Neutrophil (primary cell): ENCODE measurements around the gene FGL2.
A peak's percentile ranks its signal among the peaks of the same experiment; 100 is the strongest.

Experiments
- H3K27ac ChIP-seq: fragments of 200-600 bp; sonication (generic); 2 replicates; pipeline ENCODE4 v1.5.1; 2016; ENCODE audit warnings: mild to moderate bottlenecking, moderate library complexity
- H3K27me3 ChIP-seq: fragments of 200-600 bp; sonication (generic); 2 replicates; pipeline ENCODE4 v1.6.0; 2016; ENCODE audit warnings: mild to moderate bottlenecking
- H3K36me3 ChIP-seq: fragments of 200-600 bp; sonication (generic); 2 replicates; pipeline ENCODE4 v1.5.1; 2017
- H3K4me1 ChIP-seq, 2 experiments: fragments of 200-600 bp in 1 of 2; sonication (generic) in 1 of 2; 1 replicate in 1 of 2; 2 replicates in 1 of 2; pipeline versions ENCODE4 v1.5.1 to v1.6.1; 2013 to 2016; ENCODE audit warnings: low read depth in 1 of 2, low read length in 1 of 2, mild to moderate bottlenecking in 1 of 2, moderate library complexity in 1 of 2; ENCODE audit not compliant: control insufficient read depth in 1 of 2, insufficient read depth in 1 of 2
- H3K4me3 ChIP-seq, 2 experiments: fragments of 200-600 bp in 1 of 2; sonication (generic) in 1 of 2; 1 replicate in 1 of 2; 2 replicates in 1 of 2; pipeline ENCODE4 v1.5.1; 2013 to 2016; ENCODE audit warnings: low read depth in 1 of 2, low read length in 1 of 2, mild to moderate bottlenecking in 1 of 2, moderate library complexity in 1 of 2
- H3K9me3 ChIP-seq: fragments of 200-600 bp; sonication (generic); 2 replicates; pipeline ENCODE4 v1.5.1; 2016
- TF ChIP-seq, protein P1 (sequence below): fragments of 200-600 bp; sonication (generic); IDR thresholded peaks from 2 replicates; pipeline ENCODE4 v1.5.1; 2016; ENCODE audit warnings: antibody characterized with exemption

FGL2 gene

DNA sequence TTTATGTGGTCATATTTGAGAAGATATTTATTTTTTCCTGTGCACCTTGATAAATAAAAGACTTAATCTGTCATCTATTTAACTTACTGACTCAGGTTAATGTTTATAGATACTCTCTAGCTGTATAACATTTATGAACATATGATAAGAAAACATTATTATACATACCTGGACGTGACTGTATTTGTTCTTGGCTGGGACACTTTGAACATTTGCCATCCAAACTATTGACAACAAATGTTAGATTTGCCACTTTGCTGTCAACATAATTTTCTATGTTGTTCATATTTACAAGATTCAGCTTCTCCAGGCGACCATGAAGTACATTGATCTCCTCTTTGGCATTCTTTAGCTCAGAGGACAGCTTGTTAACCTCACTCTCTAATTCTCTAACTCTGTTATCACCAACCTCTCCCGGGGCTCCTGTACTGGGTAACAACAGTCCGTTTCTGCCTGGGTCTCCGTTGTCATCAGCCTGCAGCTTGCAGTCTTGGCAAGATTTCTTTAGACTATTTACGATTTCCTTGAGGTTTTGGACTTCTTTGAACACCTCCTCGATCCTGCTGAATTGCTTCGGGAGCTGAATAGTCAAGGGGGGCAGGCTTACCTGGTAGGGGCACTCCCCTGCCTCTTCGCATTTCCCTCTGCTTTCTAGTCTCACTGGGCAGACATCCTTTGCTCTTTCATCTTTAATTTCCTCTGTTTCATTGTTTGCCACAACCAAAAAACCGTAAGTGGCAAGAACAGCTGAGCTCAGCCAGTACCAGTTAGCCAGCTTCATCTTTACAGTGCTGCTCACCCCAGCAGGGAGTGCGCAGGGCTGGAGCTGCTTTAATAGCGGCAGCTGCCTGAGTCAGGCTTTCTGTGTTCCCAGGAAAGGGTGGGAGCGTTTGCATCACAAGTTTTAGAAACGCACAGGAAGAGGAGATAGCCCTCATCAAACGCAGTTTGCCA lies at the start of gene FGL2:
Gene FGL2 (minus strand): TSS at position 807 of the 954 bp plus-strand sequence. CDS start 26 bp downstream, at position 781.
- no peaks in the 10 kb centered on the region for H3K9me3 ChIP-seq
- H3K27ac ChIP-seq, result peak within 1 kb of the TSS; percentile 92
- H3K27me3 ChIP-seq, result no peaks in the 10 kb centered on the region
- H3K36me3 ChIP-seq, result peaks cover 18% of the 10 kb centered on the region
- H3K4me3 ChIP-seq, result peak within 1 kb of the TSS; percentile 79 to 85
- H3K4me1 ChIP-seq, result peaks cover 39 to 60% of the 10 kb centered on the region in 2 experiments
- TF ChIP-seq, protein P1, sequence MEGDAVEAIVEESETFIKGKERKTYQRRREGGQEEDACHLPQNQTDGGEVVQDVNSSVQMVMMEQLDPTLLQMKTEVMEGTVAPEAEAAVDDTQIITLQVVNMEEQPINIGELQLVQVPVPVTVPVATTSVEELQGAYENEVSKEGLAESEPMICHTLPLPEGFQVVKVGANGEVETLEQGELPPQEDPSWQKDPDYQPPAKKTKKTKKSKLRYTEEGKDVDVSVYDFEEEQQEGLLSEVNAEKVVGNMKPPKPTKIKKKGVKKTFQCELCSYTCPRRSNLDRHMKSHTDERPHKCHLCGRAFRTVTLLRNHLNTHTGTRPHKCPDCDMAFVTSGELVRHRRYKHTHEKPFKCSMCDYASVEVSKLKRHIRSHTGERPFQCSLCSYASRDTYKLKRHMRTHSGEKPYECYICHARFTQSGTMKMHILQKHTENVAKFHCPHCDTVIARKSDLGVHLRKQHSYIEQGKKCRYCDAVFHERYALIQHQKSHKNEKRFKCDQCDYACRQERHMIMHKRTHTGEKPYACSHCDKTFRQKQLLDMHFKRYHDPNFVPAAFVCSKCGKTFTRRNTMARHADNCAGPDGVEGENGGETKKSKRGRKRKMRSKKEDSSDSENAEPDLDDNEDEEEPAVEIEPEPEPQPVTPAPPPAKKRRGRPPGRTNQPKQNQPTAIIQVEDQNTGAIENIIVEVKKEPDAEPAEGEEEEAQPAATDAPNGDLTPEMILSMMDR, result no peak

DNA sequence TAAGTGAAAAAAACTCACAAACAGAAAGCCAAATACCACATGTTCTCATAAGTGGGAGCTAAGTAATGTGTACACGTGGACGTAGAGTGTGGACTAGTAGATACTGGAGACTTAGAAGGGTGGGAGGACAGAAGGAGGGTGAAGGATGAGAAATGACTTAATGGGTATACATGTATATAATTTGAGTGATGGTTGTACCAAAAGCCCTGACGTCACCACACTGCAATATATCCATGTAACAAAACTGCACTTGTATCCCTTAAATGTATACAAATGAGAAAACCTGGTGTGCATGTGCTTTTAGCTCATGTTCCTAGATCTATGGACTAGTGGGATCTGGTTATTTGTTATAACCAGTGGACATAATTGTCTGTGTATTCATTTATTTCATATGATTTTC lies 48.5 kb upstream of the FGL2 start:
- Histone ChIP-seq H3K27ac (no peak overlapping the region), H3K27me3 (no peaks in the 10 kb centered on the region), H3K36me3 (no peaks in the 10 kb centered on the region), H3K4me3 (no peak overlapping the region), H3K9me3 (no peaks in the 10 kb centered on the region), H3K4me1 (peaks cover 15 to 22% of the 10 kb centered on the region in 2 experiments)
- TF ChIP-seq, protein P1, result no peak

GRCh38 chr7:77247206-77247850 lies 47.7 kb upstream of the FGL2 start:
- peaks cover 15 to 22% of the 10 kb centered on the region in 2 experiments for H3K4me1 ChIP-seq
- H3K36me3 ChIP-seq, result no peaks in the 10 kb centered on the region
- H3K4me3 ChIP-seq, result no peak overlapping the region
- H3K27ac ChIP-seq, result no peak overlapping the region
- H3K9me3 ChIP-seq, result no peaks in the 10 kb centered on the region
- TF ChIP-seq, protein P1, result peak; percentile 92
- H3K27me3 ChIP-seq, result no peaks in the 10 kb centered on the region

GRCh38 chr7:77246026-77246640 lies 46.5 kb upstream of the FGL2 start:
- no peaks in the 10 kb centered on the region for H3K9me3 ChIP-seq
- H3K27ac ChIP-seq, result peak overlapping the region; percentile 37
- peaks cover 15 to 22% of the 10 kb centered on the region in 2 experiments for H3K4me1 ChIP-seq
- H3K27me3 ChIP-seq, result no peaks in the 10 kb centered on the region
- TF ChIP-seq, protein P1, result no peak
- no peaks in the 10 kb centered on the region for H3K36me3 ChIP-seq
- no peak overlapping the region for H3K4me3 ChIP-seq

DNA sequence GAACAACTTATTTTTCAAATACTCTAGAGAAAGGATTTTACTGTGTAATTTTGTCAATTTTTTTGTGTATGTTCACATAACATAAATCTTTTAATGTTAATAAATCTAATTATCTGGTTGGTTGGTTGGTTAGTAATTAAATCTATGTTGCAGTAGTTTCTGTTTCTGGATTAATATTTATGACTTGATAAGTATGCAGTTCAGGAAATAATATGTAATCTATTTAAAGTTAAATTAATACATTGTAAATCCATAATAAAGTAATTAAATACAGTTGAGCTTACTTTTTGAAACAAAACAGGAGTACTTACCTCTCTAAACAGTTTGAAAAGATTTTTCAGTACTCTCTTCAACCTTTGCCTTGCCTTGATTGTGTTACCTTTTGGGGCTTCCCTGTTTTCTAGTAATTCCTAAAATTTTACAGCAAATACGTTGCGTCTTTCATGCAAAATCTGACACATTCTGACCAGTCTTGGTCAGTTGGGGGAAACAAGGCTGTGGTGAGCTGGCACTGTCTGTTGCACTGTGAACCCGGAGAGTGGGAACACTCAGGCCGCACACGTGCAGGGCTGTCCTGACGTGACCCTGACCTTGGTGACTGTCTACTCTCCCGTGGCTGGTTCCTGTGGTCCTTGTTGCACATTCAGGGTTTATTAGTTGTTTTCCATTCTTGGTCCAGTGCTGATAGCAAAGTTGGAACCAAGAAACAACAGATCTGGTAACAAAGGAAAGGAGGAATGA lies 45.6 kb upstream of the FGL2 start:
- TF ChIP-seq, protein P1, result no peak
- H3K27me3 ChIP-seq, result no peaks in the 10 kb centered on the region
- no peaks in the 10 kb centered on the region for H3K9me3 ChIP-seq
- H3K4me3 ChIP-seq, result no peak overlapping the region
- no peaks in the 10 kb centered on the region for H3K36me3 ChIP-seq
- H3K4me1 ChIP-seq, result peaks cover 18 to 24% of the 10 kb centered on the region in 2 experiments
- peak overlapping the region; percentile 29 for H3K27ac ChIP-seq
